ENCODE measurements around the gene HYLS1.

Gene HYLS1

DNA sequence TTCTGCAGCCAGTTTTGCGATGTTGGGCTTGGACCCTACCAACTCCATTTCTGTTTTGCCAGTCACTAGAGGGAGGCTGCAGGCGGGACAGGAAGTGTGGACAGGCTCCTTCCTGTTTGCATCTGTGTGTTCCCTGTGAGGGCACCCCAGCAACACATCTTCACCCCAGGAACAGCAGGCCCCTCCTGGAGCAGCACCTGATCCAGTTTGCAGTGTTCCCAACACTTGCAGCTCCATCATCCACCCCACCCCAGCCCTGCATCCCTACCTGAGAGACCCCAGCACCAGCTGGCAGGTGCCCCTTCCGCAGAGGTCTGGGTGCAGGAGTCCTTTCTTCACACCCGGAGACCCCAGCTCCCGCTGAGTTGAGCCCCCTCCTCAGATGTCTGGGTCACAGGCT is 51.0 kb downstream of the HYLS1 start:
- no peak for TF ChIP-seq CTCF (conservative IDR thresholded peaks at IDR 0.05; ENCODE audit: low read depth, low read length)

GRCh38 chr11:125939081-125939521 is 51.6 kb downstream of the HYLS1 start:
- Histone ChIP-seq H3K27me3 (ENCODE audit: insufficient read depth, low read depth) (no peaks in the 10 kb centered on the region), H3K27ac (no peak overlapping the region), H3K4me2 (no peak overlapping the region), H4K20me1 (ENCODE audit: insufficient read depth) (no peaks in the 10 kb centered on the region), H3K36me3 (ENCODE audit: insufficient read depth) (no peaks in the 10 kb centered on the region), H3K79me2 (ENCODE audit: insufficient read depth, low read depth) (no peaks in the 10 kb centered on the region), H3K9ac (no peak overlapping the region), H3K4me1 (ENCODE audit: low read depth, poor library complexity, severe bottlenecking) (peaks cover 5% of the 10 kb centered on the region), H3K4me3 (IDR thresholded peaks at IDR 0.05; ENCODE audit: insufficient read depth, low read depth, low read length) (no peak overlapping the region), H2AFZ (ENCODE audit: low read depth) (no peak overlapping the region)
- TF ChIP-seq CTCF (conservative IDR thresholded peaks at IDR 0.05; ENCODE audit: low read depth, low read length) = no peak

More for the DNA sequence above, 51.0 kb downstream of the HYLS1 start:
- H3K4me3 ChIP-seq (IDR thresholded peaks at IDR 0.05; ENCODE audit: insufficient read depth, low read depth, low read length) = no peak overlapping the region
- H3K9ac ChIP-seq = no peak overlapping the region
- H3K79me2 ChIP-seq (ENCODE audit: insufficient read depth, low read depth) = no peaks in the 10 kb centered on the region
- H3K27ac ChIP-seq = no peak overlapping the region
- H3K27me3 ChIP-seq (ENCODE audit: insufficient read depth, low read depth) = no peaks in the 10 kb centered on the region
- H3K36me3 ChIP-seq (ENCODE audit: insufficient read depth) = no peaks in the 10 kb centered on the region
- H4K20me1 ChIP-seq (ENCODE audit: insufficient read depth) = no peaks in the 10 kb centered on the region
- H3K4me1 ChIP-seq (ENCODE audit: low read depth, poor library complexity, severe bottlenecking) = peaks cover 5% of the 10 kb centered on the region
- H2AFZ ChIP-seq (ENCODE audit: low read depth) = no peak overlapping the region
- no peak overlapping the region for H3K4me2 ChIP-seq

GRCh38 chr11:125940145-125940544 is 52.7 kb downstream of the HYLS1 start:
- no peak overlapping the region for H3K4me2 ChIP-seq
- H4K20me1 ChIP-seq (ENCODE audit: insufficient read depth) = no peaks in the 10 kb centered on the region
- no peaks in the 10 kb centered on the region for H3K79me2 ChIP-seq (ENCODE audit: insufficient read depth, low read depth)
- no peak overlapping the region for H2AFZ ChIP-seq (ENCODE audit: low read depth)
- no peak overlapping the region for H3K4me3 ChIP-seq (IDR thresholded peaks at IDR 0.05; ENCODE audit: insufficient read depth, low read depth, low read length)
- no peak overlapping the region for H3K9ac ChIP-seq
- no peaks in the 10 kb centered on the region for H3K27me3 ChIP-seq (ENCODE audit: insufficient read depth, low read depth)
- no peaks in the 10 kb centered on the region for H3K36me3 ChIP-seq (ENCODE audit: insufficient read depth)
- H3K4me1 ChIP-seq (ENCODE audit: low read depth, poor library complexity, severe bottlenecking) = peaks cover 5% of the 10 kb centered on the region
- no peak overlapping the region for H3K27ac ChIP-seq
- TF ChIP-seq CTCF (conservative IDR thresholded peaks at IDR 0.05; ENCODE audit: low read depth, low read length) = no peak

GRCh38 chr11:125941267-125941618 is 53.8 kb downstream of the HYLS1 start:
- H3K4me1 ChIP-seq (ENCODE audit: low read depth, poor library complexity, severe bottlenecking) = peaks cover 5% of the 10 kb centered on the region
- H3K9ac ChIP-seq = no peak overlapping the region
- H3K27ac ChIP-seq = no peak overlapping the region
- peak overlapping the region; percentile 48; the same call in 1 of the 2 replicates for H2AFZ ChIP-seq (ENCODE audit: low read depth)
- no peaks in the 10 kb centered on the region for H3K36me3 ChIP-seq (ENCODE audit: insufficient read depth)
- no peaks in the 10 kb centered on the region for H3K27me3 ChIP-seq (ENCODE audit: insufficient read depth, low read depth)
- no peak overlapping the region for H3K4me2 ChIP-seq
- no peaks in the 10 kb centered on the region for H3K79me2 ChIP-seq (ENCODE audit: insufficient read depth, low read depth)
- no peak overlapping the region for H3K4me3 ChIP-seq (IDR thresholded peaks at IDR 0.05; ENCODE audit: insufficient read depth, low read depth, low read length)
- TF ChIP-seq CTCF (conservative IDR thresholded peaks at IDR 0.05; ENCODE audit: low read depth, low read length) = no peak
- no peaks in the 10 kb centered on the region for H4K20me1 ChIP-seq (ENCODE audit: insufficient read depth)
